PC-9 (cell line): Measurements from ENCODE around the gene DNTT. TPM values are rescaled to one million over a fixed set of nuclear protein-coding genes. Genes with fewer than 3 reads are reported as not detected.

Experiments
- Bru-seq: library from RNA; stranded (reverse); fragments of 400-500 nt; gene quantifications from one replicate; lab custom pipeline; 2021; lab: Mats Ljungman, UMichigan
- BruChase-seq, 2 experiments: library from RNA; stranded (reverse); fragments of 400-500 nt; gene quantifications; one replicate each; lab custom pipeline; 2021; lab: Mats Ljungman, UMichigan
- BruUV-seq: library from RNA; stranded (reverse); fragments of 400-500 nt; replicated peaks from 2 replicates; lab custom pipeline; 2021; lab: Mats Ljungman, UMichigan
- CTCF ChIA-PET: fragments of 300-600 bp; sonication (Branson Sonifier 250); formaldehyde crosslinking; loops from one replicate; lab custom pipeline; 2022; ENCODE audit warnings: antibody characterized with exemption; lab: Charles Lee
- POLR2A ChIA-PET: fragments of 300-600 bp; sonication (Branson Sonifier 250); formaldehyde crosslinking; loops from one replicate; lab custom pipeline; 2022; ENCODE audit warnings: antibody characterized with exemption; ENCODE audit not compliant: unreplicated experiment; lab: Charles Lee
- DNase-seq, 2 experiments: peaks; one replicate each; pipeline versions ENCODE4 v3.0.0 to v3.0.0-alpha.2; 2015 to 2022; ENCODE audit warnings: mixed read lengths in 1 of 2
- H2AFZ ChIP-seq: fragments of 200-600 bp; sonication (generic); 2 replicates; pipeline ENCODE4 v1.8.1; 2017; ENCODE audit warnings: antibody characterized with exemption
- H3F3A ChIP-seq: fragments of 200-600 bp; sonication (generic); 2 replicates; pipeline ENCODE4 v1.8.1; 2017; ENCODE audit warnings: antibody characterized with exemption, mild to moderate bottlenecking, low read depth; ENCODE audit not compliant: insufficient read depth
- H3K27ac ChIP-seq: fragments of 200-600 bp; sonication (generic); 2 replicates; pipeline ENCODE4 v1.6.1; 2016; ENCODE audit warnings: mixed run types
- H3K27me3 ChIP-seq: fragments of 200-600 bp; sonication (generic); 2 replicates; pipeline ENCODE4 v1.6.1; 2016; ENCODE audit warnings: low read depth, mixed run types; ENCODE audit not compliant: insufficient read depth
- H3K36me3 ChIP-seq: fragments of 200-600 bp; sonication (generic); 2 replicates; pipeline ENCODE4 v1.6.1; 2016; ENCODE audit warnings: low read depth, mixed run types
- H3K4me1 ChIP-seq: fragments of 200-600 bp; sonication (generic); replicated peaks from 2 replicates; pipeline ENCODE4 v1.6.1; 2016; ENCODE audit warnings: mixed run types; ENCODE audit not compliant: insufficient read depth
- H3K4me2 ChIP-seq: fragments of 200-600 bp; sonication (generic); 2 replicates; pipeline ENCODE4 v1.6.1; 2017; ENCODE audit warnings: mixed run types
- H3K4me3 ChIP-seq: fragments of 200-600 bp; sonication (generic); 2 replicates; pipeline ENCODE4 v1.6.1; 2016; ENCODE audit warnings: mixed run types
- H3K79me2 ChIP-seq: fragments of 200-600 bp; sonication (generic); 2 replicates; pipeline ENCODE4 v1.6.1; 2017; ENCODE audit warnings: low read depth, mixed run types
- H3K9me2 ChIP-seq: fragments of 200-600 bp; sonication (generic); 2 replicates; pipeline ENCODE4 v1.8.1; 2017; ENCODE audit warnings: mild to moderate bottlenecking; ENCODE audit not compliant: insufficient read depth
- H3K9me3 ChIP-seq: fragments of 200-600 bp; sonication (generic); 2 replicates; pipeline ENCODE4 v1.8.1; 2016; ENCODE audit warnings: low read depth; ENCODE audit not compliant: insufficient read depth
- H4K20me1 ChIP-seq: fragments of 200-600 bp; sonication (generic); 2 replicates; pipeline ENCODE4 v1.8.1; 2017; ENCODE audit not compliant: insufficient read depth
- EZH2 ChIP-seq: fragments of 200-600 bp; sonication (generic); IDR thresholded peaks from 2 replicates; pipeline ENCODE4 v1.8.0; 2017; ENCODE audit warnings: antibody characterized with exemption, low read depth
- intact Hi-C: fragments of 100-400 bp; cut with micrococcal nuclease; formaldehyde crosslinking; loops from one replicate; pipeline ENCODE4 v1.10.0; 2022; ENCODE audit not compliant: unreplicated experiment
- long read RNA-seq: library from polyadenylated mRNA; stranded (forward); transcript quantifications from one replicate; pipeline ENCODE4 v2.0.0, GENCODE V29; 2022
- total RNA-seq: library from RNA; stranded (reverse); gene quantifications from 2 replicates; pipeline ENCODE4 v1.2.3, GENCODE V29; 2021
- TF ChIP-seq, protein P1 (sequence below): fragments of 200-600 bp; sonication (generic); conservative IDR thresholded peaks from 2 replicates; pipeline ENCODE4 v1.6.1; 2017; ENCODE audit warnings: mixed run types, antibody characterized with exemption, mild to moderate bottlenecking, moderate library complexity

Gene DNTT
- total RNA-seq (not detected in 2 replicates), Bru-seq, nascent RNA (not detected), BruChase-seq, experiment 1, labeled RNA remaining after a 2-hour chase (not detected), BruChase-seq, experiment 2, labeled RNA remaining after a 6-hour chase (not detected)
- long read RNA-seq, result 0 reads

DNA sequence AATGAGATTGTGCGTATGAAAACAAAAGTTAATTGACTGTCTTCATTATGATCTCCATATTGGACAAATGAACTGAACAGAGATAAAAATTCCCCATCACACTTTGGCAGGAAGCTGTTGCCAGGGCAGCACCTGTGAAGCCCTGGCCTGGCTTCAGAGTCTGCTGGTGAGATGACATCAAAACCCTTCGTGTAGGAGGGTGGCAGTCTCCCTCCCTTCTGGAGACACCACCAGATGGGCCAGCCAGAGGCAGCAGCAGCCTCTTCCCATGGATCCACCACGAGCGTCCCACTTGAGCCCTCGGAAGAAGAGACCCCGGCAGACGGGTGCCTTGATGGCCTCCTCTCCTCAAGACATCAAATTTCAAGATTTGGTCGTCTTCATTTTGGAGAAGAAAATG, at the start of gene DNTT:
Gene DNTT, plus strand, starts transcription at position 205 of the 400 bp plus-strand sequence. Its CDS starts 64 bp downstream, at position 269.
- intact Hi-C loops, result no loop called here
- H3K4me1 ChIP-seq, result no peaks in the 10 kb centered on the region
- no peak for DNase-seq
- BruUV-seq, result no TSS peak
- H4K20me1 ChIP-seq, result no peaks in the 10 kb centered on the region
- no peaks in the 10 kb centered on the region for H3K9me2 ChIP-seq
- no peak within 1 kb of the TSS for H3K27ac ChIP-seq
- H3F3A ChIP-seq, result no peaks in the 10 kb centered on the region
- H3K27me3 ChIP-seq, result peaks cover 4% of the 10 kb centered on the region; the same call in 1 of the 2 replicates
- no peak within 1 kb of the TSS for H3K4me3 ChIP-seq
- no peak within 1 kb of the TSS for H2AFZ ChIP-seq
- H3K79me2 ChIP-seq, result no peaks in the 10 kb centered on the region
- TF ChIP-seq, protein P1, sequence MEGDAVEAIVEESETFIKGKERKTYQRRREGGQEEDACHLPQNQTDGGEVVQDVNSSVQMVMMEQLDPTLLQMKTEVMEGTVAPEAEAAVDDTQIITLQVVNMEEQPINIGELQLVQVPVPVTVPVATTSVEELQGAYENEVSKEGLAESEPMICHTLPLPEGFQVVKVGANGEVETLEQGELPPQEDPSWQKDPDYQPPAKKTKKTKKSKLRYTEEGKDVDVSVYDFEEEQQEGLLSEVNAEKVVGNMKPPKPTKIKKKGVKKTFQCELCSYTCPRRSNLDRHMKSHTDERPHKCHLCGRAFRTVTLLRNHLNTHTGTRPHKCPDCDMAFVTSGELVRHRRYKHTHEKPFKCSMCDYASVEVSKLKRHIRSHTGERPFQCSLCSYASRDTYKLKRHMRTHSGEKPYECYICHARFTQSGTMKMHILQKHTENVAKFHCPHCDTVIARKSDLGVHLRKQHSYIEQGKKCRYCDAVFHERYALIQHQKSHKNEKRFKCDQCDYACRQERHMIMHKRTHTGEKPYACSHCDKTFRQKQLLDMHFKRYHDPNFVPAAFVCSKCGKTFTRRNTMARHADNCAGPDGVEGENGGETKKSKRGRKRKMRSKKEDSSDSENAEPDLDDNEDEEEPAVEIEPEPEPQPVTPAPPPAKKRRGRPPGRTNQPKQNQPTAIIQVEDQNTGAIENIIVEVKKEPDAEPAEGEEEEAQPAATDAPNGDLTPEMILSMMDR, result no peak
- no peak for TF ChIP-seq EZH2
- POLR2A ChIA-PET, result no interaction called here
- H3K9me3 ChIP-seq, result no peaks in the 10 kb centered on the region
- H3K4me2 ChIP-seq, result no peak within 1 kb of the TSS
- H3K36me3 ChIP-seq, result no peaks in the 10 kb centered on the region
- CTCF ChIA-PET, result no interaction called here

DNA sequence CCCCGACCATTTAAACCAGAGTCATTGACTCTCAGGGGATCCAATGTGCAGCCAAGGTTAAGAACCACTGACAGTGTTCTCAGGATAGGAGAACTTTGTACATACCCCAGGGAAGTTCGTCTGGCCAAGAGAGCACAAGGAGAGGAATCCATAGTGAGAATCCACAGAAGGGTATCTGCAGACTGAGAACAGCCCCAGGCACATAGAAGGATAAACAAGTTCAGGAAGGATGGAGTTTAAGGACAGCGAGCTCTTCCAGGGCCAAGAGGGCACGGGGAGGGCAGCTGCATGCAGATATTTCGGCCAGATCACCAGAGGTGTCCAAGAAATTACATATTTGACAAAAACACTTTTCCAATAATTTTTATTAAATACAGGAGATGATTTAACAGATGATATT, 49.3 kb upstream of the DNTT start:
- Histone ChIP-seq H3K79me2 (no peaks in the 10 kb centered on the region), H3K9me2 (no peaks in the 10 kb centered on the region), H3K27me3 (no peaks in the 10 kb centered on the region), H3K27ac (no peak overlapping the region), H3K9me3 (no peaks in the 10 kb centered on the region), H3K4me1 (no peaks in the 10 kb centered on the region), H3K4me3 (no peak overlapping the region), H2AFZ (no peak overlapping the region), H4K20me1 (no peaks in the 10 kb centered on the region), H3K4me2 (no peak overlapping the region), H3F3A (no peaks in the 10 kb centered on the region), H3K36me3 (no peaks in the 10 kb centered on the region)
- BruUV-seq, result no TSS peak
- TF ChIP-seq, protein P1, result no peak
- no peak for TF ChIP-seq EZH2
- ChIA-PET POLR2A (no interaction called here), CTCF (no interaction called here)
- intact Hi-C loops, result no loop called here
- no peak for DNase-seq

DNA sequence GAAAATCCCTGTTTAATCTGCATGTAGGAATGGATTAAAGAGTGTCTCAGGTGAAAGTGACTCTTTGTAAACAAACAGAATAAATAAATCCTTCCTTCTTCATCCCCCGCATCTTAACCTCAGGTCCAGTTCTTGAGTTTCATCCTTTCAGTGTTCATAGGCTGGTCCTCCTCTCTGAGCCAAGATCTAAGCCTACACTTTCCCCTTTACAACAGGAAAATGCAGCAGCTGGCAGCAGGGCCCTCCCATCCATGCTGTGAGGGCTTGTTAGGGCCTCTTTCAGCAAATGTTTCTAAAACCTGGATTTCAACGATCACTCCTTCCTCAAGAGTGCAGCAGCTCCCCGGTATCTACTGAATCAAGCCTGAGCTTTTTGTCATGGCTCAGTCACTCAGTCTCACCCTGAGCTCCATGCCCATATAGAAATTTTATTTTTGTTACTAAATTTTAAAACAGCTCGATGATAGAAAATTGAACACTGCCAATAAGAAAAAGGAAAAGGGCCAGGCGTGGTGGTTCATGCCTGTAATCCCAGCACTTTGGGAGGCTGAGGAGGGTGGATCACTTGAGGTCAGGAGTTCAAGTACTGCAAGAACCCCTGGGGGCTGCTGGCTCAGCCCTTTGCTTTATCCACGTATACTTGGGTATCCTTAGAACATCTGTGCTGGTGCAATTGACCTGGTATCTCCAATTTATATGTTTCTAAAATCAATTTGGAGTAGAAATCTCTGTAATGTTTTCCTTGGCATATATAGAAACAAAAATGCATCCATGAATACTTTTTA, 48.5 kb upstream of the DNTT start:
- no peaks in the 10 kb centered on the region for H3K9me2 ChIP-seq
- BruUV-seq, result no TSS peak
- no peak overlapping the region for H3K4me2 ChIP-seq
- H3K4me1 ChIP-seq, result no peaks in the 10 kb centered on the region
- intact Hi-C loops, result no loop called here
- H3K27ac ChIP-seq, result no peak overlapping the region
- no peak overlapping the region for H2AFZ ChIP-seq
- H4K20me1 ChIP-seq, result no peaks in the 10 kb centered on the region
- POLR2A ChIA-PET, result no interaction called here
- H3K4me3 ChIP-seq, result no peak overlapping the region
- H3K9me3 ChIP-seq, result no peaks in the 10 kb centered on the region
- no peaks in the 10 kb centered on the region for H3K36me3 ChIP-seq
- TF ChIP-seq, protein P1, result no peak
- no peak for TF ChIP-seq EZH2
- no peaks in the 10 kb centered on the region for H3K79me2 ChIP-seq
- CTCF ChIA-PET, result no interaction called here
- H3K27me3 ChIP-seq, result no peaks in the 10 kb centered on the region
- H3F3A ChIP-seq, result no peaks in the 10 kb centered on the region
- DNase-seq, result no peak
